VCaP (cell line): Measurements from ENCODE around the gene CD2AP.
"Not testable (repeated sequence)": the region's sequence is repeated elsewhere in the genome, so short reads cannot be mapped to it uniquely, and the experiment has no call there.

Experiments used
- H3K27ac ChIP-seq: fragments of 450-650 bp; 2 replicates; pipeline ENCODE4 v1.5.1; 2017
- TF ChIP-seq, protein P1 (sequence below): fragments of 450-650 bp; conservative IDR thresholded peaks from 2 replicates; pipeline ENCODE4 v1.5.1; 2017; ENCODE audit warnings: mild to moderate bottlenecking, moderate library complexity

The CD2AP gene

DNA sequence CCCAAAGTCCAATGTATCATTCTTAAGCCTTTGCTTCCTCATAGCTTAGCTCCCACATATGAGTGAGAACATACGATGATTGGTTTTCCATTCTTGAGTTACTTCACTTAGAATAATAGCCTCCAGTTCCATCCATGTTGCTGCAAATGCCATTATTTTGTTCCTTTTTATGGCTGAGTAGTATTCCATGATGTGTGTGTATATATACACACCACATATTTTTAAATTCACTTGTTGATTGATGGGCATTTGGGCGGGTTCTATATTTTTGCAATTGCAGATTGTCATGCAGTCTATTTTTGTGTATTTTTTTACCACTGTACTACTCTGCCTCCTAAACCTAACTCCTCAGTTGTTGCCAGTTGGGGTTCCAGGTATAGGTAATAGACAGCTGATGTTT lies 74.7 kb downstream of the CD2AP start:
- no peak overlapping the region for H3K27ac ChIP-seq
- TF ChIP-seq, protein P1, sequence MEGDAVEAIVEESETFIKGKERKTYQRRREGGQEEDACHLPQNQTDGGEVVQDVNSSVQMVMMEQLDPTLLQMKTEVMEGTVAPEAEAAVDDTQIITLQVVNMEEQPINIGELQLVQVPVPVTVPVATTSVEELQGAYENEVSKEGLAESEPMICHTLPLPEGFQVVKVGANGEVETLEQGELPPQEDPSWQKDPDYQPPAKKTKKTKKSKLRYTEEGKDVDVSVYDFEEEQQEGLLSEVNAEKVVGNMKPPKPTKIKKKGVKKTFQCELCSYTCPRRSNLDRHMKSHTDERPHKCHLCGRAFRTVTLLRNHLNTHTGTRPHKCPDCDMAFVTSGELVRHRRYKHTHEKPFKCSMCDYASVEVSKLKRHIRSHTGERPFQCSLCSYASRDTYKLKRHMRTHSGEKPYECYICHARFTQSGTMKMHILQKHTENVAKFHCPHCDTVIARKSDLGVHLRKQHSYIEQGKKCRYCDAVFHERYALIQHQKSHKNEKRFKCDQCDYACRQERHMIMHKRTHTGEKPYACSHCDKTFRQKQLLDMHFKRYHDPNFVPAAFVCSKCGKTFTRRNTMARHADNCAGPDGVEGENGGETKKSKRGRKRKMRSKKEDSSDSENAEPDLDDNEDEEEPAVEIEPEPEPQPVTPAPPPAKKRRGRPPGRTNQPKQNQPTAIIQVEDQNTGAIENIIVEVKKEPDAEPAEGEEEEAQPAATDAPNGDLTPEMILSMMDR, result no peak

DNA sequence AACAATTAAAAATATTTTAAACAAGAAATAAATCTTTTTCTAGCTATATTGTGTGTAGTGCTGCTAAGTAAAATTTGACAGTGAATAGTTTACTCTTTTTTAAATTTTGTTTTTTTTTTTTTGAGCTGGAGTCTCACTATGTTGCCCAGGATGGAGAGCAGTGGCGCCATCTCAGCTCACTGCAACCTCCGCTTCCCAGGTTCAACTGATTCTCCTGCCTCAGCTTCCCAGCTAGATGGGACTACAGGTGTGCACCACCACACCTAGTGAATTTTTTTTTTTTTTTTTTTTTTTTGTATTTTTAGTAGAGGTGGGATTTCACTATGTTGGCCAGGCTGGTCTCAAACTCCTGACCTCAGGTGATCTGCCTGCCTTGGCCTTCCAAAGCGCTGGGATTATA lies 75.7 kb downstream of the CD2AP start:
- H3K27ac ChIP-seq, result not testable (repeated sequence)

DNA sequence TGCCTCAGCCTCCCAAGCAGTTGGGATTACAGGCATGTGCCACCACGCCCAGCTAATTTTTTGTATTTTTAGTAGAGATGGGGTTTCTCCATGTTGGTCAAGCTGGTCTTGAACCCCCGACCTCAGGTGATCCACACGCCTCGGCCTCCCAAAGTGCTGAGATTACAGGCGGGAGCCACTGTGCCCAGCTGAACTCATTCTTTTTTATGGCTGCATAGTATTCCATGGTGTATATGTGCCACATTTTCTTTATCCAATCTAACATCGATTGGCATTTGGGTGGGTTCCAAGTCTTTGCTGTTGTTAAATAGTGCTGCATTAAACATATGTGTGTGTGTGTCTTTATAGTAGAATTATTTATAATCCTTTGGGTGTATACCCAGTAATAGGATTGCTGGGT lies 78.9 kb downstream of the CD2AP start:
- not testable (repeated sequence) for H3K27ac ChIP-seq

DNA sequence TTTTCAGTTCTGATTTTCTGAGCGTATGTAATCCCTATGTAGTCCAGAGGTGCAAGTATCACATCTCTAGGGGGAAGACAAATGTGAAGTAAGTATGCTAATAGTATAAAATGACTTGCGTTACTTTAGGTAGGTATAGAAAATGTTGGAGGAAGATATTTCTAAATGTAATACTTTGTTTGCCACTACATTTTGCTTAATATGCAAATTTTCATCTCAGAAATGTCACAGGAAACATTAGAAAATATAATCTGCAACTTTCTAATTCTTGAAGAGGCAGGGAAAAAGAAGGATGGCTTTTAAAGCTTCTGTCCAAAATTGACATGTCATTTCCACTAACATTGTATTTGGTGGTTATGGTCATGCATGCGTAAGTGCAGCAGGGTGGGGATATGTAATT lies 85.6 kb downstream of the CD2AP start:
- H3K27ac ChIP-seq, result no peak overlapping the region

GRCh38 chr6:47566602-47567001 lies 89.0 kb downstream of the CD2AP start:
- not testable (repeated sequence) for H3K27ac ChIP-seq

More for the DNA sequence above, 85.6 kb downstream of the CD2AP start:
- TF ChIP-seq, protein P1, result no peak

DNA sequence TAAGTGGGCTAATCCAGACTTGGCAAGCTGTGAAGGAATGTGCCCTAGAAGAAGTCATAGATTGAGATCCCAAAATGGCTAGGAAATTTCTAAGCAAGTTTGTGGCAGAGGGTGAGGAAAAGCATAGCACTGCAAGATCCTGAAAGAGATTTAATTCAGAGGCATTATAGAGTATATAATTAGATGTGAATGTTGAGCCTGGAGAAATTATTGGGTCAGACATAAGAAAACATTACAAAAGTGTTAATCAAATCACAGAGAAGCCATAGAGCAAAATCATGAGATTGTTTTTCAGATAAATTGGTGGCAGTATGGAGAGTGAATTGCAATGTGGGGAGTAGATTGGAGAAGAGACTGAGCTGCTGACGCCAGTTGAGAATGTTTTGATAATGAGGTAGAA lies 90.0 kb downstream of the CD2AP start:
- TF ChIP-seq, protein P1, result no peak
- H3K27ac ChIP-seq, result no peak overlapping the region

DNA sequence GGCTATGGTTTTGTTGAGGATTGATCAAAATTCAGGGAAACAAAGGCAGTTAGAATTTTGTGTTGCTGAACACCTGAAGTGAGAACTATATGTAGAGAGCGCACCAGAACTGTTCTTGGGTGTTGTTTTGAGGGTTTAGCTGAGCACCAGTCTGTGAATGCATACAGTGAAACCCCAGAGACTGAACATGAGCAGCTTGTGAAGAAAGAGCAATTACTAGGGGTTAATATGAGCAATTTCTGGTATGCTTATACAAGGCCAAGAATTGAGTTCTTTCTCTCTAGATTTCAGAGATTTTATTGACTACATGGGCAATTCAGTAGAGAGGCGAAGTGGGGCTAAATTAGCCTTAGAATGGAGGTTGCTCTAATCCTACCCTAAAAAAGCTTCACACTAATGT lies 93.9 kb downstream of the CD2AP start:
- H3K27ac ChIP-seq, result no peak overlapping the region
- TF ChIP-seq, protein P1, result no peak

- H3K27ac ChIP-seq, result no peak overlapping the region
- TF ChIP-seq, protein P1, result no peak
Measured at GRCh38 chr6:47573109-47573508, 95.5 kb downstream of the CD2AP start.

GRCh38 chr6:47574789-47575188 lies 97.2 kb downstream of the CD2AP start:
- no peak overlapping the region for H3K27ac ChIP-seq
- TF ChIP-seq, protein P1, result no peak

- TF ChIP-seq, protein P1, result no peak
- H3K27ac ChIP-seq, result no peak overlapping the region
Measured at GRCh38 chr6:47579040-47579439, 101.5 kb downstream of the CD2AP start.
